ENCODE measurements around the gene CLDND1. TPM values are rescaled to one million over a fixed set of nuclear protein-coding genes. Genes with fewer than 3 reads are reported as not detected.

Gene CLDND1
- total RNA-seq, 4 donors from 2014 or later = 47.5 to 115 (median 87.2) TPM

DNA sequence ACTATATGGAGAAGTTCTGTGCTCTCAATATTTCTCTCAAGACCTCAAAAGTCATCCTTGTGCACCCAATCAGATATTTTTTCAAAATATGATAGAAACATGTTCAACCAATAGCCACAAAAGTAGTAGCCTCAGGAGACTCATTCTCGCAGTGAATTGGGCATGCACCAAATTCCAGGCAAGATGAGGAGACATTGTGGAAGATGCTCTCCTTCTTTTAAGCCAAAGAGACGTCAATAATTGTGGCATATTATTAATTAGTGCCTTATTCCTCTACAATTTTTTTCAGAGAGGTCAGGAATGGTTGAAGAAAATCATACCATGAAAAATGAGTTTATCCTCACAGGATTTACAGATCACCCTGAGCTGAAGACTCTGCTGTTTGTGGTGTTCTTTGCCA is 25.3 kb downstream of the CLDND1 start, which contains the start of gene OR5K2:
TSS of gene OR5K2 (plus strand) at position 301 of the 400 bp plus-strand sequence. CDS start at position 301, 0 bp downstream.
- in situ Hi-C loops (cut with MboI; ENCODE audit: low sequenced_read_pairs in 4 of 4) = no loop called here
- Histone ChIP-seq H3K36me3 (no peaks in the 10 kb centered on the region), H3K27ac (no peak within 1 kb of the TSS), H3K4me1 (no peaks in the 10 kb centered on the region), H3K27me3 (no peaks in the 10 kb centered on the region), H3K9me3 (no peaks in the 10 kb centered on the region), H3K4me3 (no peak within 1 kb of the TSS)
- ATAC-seq (no peak), DNase-seq (no peak)
- no peak for TF ChIP-seq CTCF (IDR thresholded peaks at IDR 0.05 in 4 of 5, conservative IDR thresholded peaks at IDR 0.05 in 1 of 5)
- TF ChIP-seq POLR2A (IDR thresholded peaks at IDR 0.05) = no peak
- intact Hi-C loops (cut with DNase I; ENCODE audit: low total_unique reads) = no loop called here

- TF ChIP-seq CTCF (IDR thresholded peaks at IDR 0.05 in 4 of 5, conservative IDR thresholded peaks at IDR 0.05 in 1 of 5) (no peak), POLR2A (IDR thresholded peaks at IDR 0.05) (no peak)
- no peaks in the 10 kb centered on the region for H3K36me3 ChIP-seq
- H3K4me3 ChIP-seq = no peak overlapping the region
- H3K4me1 ChIP-seq = no peaks in the 10 kb centered on the region
- intact Hi-C loops (cut with DNase I; ENCODE audit: low total_unique reads) = no loop called here
- DNase-seq (no peak), ATAC-seq (no peak)
- H3K27ac ChIP-seq = no peak overlapping the region
- peaks cover 0 to 4% (median 0%) of the 10 kb centered on the region in 3 donors for H3K9me3 ChIP-seq
- no peaks in the 10 kb centered on the region for H3K27me3 ChIP-seq
- in situ Hi-C loops (cut with MboI; ENCODE audit: low sequenced_read_pairs in 4 of 4) = no loop called here
Measured at GRCh38 chr3:98483626-98484025, 39.1 kb downstream of the CLDND1 start.

GRCh38 chr3:98482717-98483482 is 39.8 kb downstream of the CLDND1 start:
- no peak for TF ChIP-seq CTCF (IDR thresholded peaks at IDR 0.05 in 4 of 5, conservative IDR thresholded peaks at IDR 0.05 in 1 of 5)
- no peak for TF ChIP-seq POLR2A (IDR thresholded peaks at IDR 0.05)
- no peak overlapping the region for H3K27ac ChIP-seq
- in situ Hi-C loops (cut with MboI; ENCODE audit: low sequenced_read_pairs in 4 of 4) = no loop called here
- H3K9me3 ChIP-seq = peaks cover 0 to 4% (median 0%) of the 10 kb centered on the region in 3 donors
- intact Hi-C loops (cut with DNase I; ENCODE audit: low total_unique reads) = no loop called here
- no peak overlapping the region for H3K4me3 ChIP-seq
- no peak for ATAC-seq
- H3K27me3 ChIP-seq = no peaks in the 10 kb centered on the region
- no peaks in the 10 kb centered on the region for H3K4me1 ChIP-seq
- DNase-seq = no peak
- H3K36me3 ChIP-seq = no peaks in the 10 kb centered on the region

Other genes with a start within 250 kb of the CLDND1 start
- gene OR5H2, start 240.4 kb downstream of the CLDND1 start, total RNA-seq = not detected
- not detected for gene OR5K4, start 169.0 kb downstream of the CLDND1 start, total RNA-seq
- not detected for gene OR5K3, start 132.2 kb downstream of the CLDND1 start, total RNA-seq
- gene OR5K1, start 59.7 kb downstream of the CLDND1 start, total RNA-seq = not detected
- not detected for gene OR5K2, start 25.2 kb downstream of the CLDND1 start, total RNA-seq
- gene GPR15, start 9.1 kb upstream of the CLDND1 start, total RNA-seq = not detected
- gene CPOX, start 70.7 kb upstream of the CLDND1 start, total RNA-seq = 10 to 100 TPM in 3 of 4 donors, 1 to 10 TPM in 1; 9.8 to 25.6 (median 15.1) TPM
- gene ST3GAL6, start 240.4 kb upstream of the CLDND1 start, total RNA-seq = 10 to 100 TPM in 2 of 4 donors, 1 to 10 TPM in 2; 7.4 to 15.0 (median 11.3) TPM